Gastroesophageal sphincter (tissue), 4 donors: ENCODE data around the gene SERPINB5. TPM values are rescaled to one million over a fixed set of nuclear protein-coding genes. Genes with fewer than 3 reads are reported as not detected.
A peak's percentile ranks its signal among the peaks of the same experiment; 100 is the strongest.

ENCODE experiments used
- ATAC-seq: fragments of 150-250 bp; one replicate; pipeline ENCODE4 v1.9.1; 2016; ENCODE audit warnings: mild to moderate bottlenecking, moderate library complexity
- H3K27ac ChIP-seq, 4 donors: fragments of 200-600 bp; sonication (generic) in 3 of 4; 1 replicate in 3 of 4; 2 replicates in 1 of 4; pipeline ENCODE4 v1.5.1; 2016 to 2019
- H3K27me3 ChIP-seq: fragments of 200-600 bp; sonication (generic); one replicate; pipeline ENCODE4 v1.5.1; 2019
- H3K36me3 ChIP-seq, 2 donors: fragments of 200-600 bp; sonication (generic); one replicate each; pipeline ENCODE4 v1.5.1; 2019; ENCODE audit warnings: control low read depth in 1 of 2
- H3K4me1 ChIP-seq, 3 donors: fragments of 200-600 bp; sonication (generic); 1 replicate in 2 of 3; 2 replicates in 1 of 3; pipeline ENCODE4 v1.5.1; 2016 to 2019; ENCODE audit warnings: control low read depth in 2 of 3
- H3K4me3 ChIP-seq, 2 donors: fragments of 200-600 bp; sonication (generic); one replicate each; pipeline ENCODE4 v1.5.1; 2019; ENCODE audit warnings: mild to moderate bottlenecking in 1 of 2, moderate library complexity in 1 of 2
- H3K9me3 ChIP-seq, 3 donors: fragments of 200-600 bp; sonication (generic); one replicate each; pipeline ENCODE4 v1.5.1; 2017 to 2019; ENCODE audit warnings: control low read depth in 2 of 3
- EP300 ChIP-seq: sonication (generic); formaldehyde crosslinking; IDR thresholded peaks from one replicate; pipeline ENCODE4 v1.6.1; 2017; ENCODE audit warnings: antibody characterized with exemption, mild to moderate bottlenecking
- POLR2A ChIP-seq, 2 donors: fragments of 450-650 bp; IDR thresholded peaks; one replicate each; pipeline ENCODE4 v1.6.1; 2017; ENCODE audit warnings: antibody characterized with exemption in 2 of 2, mild to moderate bottlenecking in 2 of 2, moderate library complexity in 1 of 2
- POLR2AphosphoS5 ChIP-seq: sonication (generic); formaldehyde crosslinking; IDR thresholded peaks from one replicate; pipeline ENCODE4 v1.6.1; 2017; ENCODE audit warnings: antibody characterized with exemption
- WGBS, 2 donors: methylation state at CpG; one replicate each; pipeline ENCODE4 v1.1.5; 2018; ENCODE audit warnings: low coverage in 1 of 2; 5-methylcytosine and 5-hydroxymethylcytosine counted together
- total RNA-seq, 4 donors: library from RNA; depleted of rRNA; stranded (reverse); fragments of >200 nt; gene quantifications; one replicate each; pipeline ENCODE4 v1.1.0, GENCODE V29; 2016
- TF ChIP-seq, protein P1 (sequence below), 4 experiments: fragments of 200-600 bp in 2 of 4; fragments of 450-650 bp in 2 of 4; sonication (generic) in 1 of 4; IDR thresholded peaks; one replicate each; pipeline ENCODE4 v1.5.1; 2017 to 2019; ENCODE audit warnings: antibody characterized with exemption in 4 of 4, mild to moderate bottlenecking in 2 of 4, moderate library complexity in 2 of 4

Gene SERPINB5
- total RNA-seq, 4 donors from 2014 or later: 0.13 to 11.5 (median 1.1) TPM; not detected in 1

DNA sequence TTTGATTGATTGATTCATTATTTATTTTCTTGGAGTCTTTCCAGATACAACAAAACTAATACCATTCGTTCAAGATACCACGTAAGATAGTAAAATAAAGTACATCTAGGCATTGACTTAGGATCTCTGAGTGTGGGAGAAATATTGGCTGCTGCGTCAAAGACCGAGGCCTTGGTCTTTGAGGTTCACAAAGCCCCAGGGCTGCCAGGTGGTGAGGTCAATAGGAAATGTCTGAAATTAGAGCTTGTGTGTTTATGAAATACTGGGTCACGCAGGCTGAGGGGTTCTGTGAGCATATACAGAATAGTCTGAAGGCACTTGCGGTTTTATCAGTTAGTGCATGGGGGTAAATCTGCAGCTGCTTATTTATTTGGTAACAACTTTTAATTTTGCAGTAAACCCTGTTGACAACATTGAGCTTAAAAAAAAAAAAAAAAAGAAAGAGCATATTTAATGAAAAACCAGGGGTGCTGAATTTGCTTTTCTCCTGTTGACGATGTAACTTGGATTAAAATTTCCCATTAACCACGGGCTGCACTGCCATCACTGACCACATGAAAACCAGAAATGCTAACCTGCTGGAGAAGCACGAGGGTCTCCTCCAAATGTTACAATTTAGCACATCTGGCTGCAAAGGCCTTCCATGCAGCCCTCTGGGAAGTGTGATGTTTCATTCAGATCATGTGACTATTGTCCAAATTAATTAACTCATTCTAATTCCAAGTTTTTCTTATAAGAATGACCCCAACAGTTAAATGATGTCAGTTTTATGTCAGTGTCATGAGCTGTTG is 38.3 kb downstream of the SERPINB5 start:
- H3K4me3 ChIP-seq: no peak overlapping the region
- no peak for ATAC-seq
- WGBS, 2 donors: 58 to 67% methylated on average over 7 to 9 of the region's 9 CpGs
- H3K4me1 ChIP-seq: no peaks in the 10 kb centered on the region
- TF ChIP-seq POLR2A (IDR thresholded peaks at IDR 0.05) (no peak), POLR2AphosphoS5 (no peak), EP300 (no peak)
- TF ChIP-seq, protein P1, sequence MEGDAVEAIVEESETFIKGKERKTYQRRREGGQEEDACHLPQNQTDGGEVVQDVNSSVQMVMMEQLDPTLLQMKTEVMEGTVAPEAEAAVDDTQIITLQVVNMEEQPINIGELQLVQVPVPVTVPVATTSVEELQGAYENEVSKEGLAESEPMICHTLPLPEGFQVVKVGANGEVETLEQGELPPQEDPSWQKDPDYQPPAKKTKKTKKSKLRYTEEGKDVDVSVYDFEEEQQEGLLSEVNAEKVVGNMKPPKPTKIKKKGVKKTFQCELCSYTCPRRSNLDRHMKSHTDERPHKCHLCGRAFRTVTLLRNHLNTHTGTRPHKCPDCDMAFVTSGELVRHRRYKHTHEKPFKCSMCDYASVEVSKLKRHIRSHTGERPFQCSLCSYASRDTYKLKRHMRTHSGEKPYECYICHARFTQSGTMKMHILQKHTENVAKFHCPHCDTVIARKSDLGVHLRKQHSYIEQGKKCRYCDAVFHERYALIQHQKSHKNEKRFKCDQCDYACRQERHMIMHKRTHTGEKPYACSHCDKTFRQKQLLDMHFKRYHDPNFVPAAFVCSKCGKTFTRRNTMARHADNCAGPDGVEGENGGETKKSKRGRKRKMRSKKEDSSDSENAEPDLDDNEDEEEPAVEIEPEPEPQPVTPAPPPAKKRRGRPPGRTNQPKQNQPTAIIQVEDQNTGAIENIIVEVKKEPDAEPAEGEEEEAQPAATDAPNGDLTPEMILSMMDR (IDR thresholded peaks at IDR 0.05): no peak
- no peaks in the 10 kb centered on the region for H3K9me3 ChIP-seq
- peaks cover 12% of the 10 kb centered on the region for H3K27me3 ChIP-seq
- H3K36me3 ChIP-seq: no peaks in the 10 kb centered on the region
- no peak overlapping the region for H3K27ac ChIP-seq

DNA sequence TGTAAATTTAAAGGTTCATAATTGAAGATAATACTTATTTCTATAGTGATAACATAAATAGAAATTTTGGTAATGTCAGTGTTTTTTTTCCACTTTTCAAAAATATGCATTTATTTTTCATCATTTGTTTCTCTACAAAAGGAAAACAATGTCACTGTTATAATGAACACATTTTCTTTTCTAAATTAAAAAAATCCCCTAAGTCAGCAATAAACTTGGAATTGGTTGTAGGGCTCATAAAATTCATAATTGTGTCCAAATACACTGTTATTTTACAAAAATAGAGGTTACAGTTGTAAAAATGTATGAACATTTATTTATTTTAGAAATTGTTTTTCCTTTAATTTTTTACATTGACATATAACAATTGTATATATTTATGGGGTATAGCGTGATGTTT is 39.0 kb downstream of the SERPINB5 start:
- no peaks in the 10 kb centered on the region for H3K9me3 ChIP-seq
- no peaks in the 10 kb centered on the region for H3K36me3 ChIP-seq
- WGBS, 2 donors: 33 to 55% methylated on average over 1 of the region's 1 CpG
- TF ChIP-seq POLR2A (IDR thresholded peaks at IDR 0.05) (no peak), POLR2AphosphoS5 (no peak), EP300 (no peak)
- TF ChIP-seq, protein P1 (IDR thresholded peaks at IDR 0.05): no peak
- no peak for ATAC-seq
- H3K27ac ChIP-seq: no peak overlapping the region
- no peak overlapping the region for H3K4me3 ChIP-seq
- peaks cover 12% of the 10 kb centered on the region for H3K27me3 ChIP-seq
- no peaks in the 10 kb centered on the region for H3K4me1 ChIP-seq

DNA sequence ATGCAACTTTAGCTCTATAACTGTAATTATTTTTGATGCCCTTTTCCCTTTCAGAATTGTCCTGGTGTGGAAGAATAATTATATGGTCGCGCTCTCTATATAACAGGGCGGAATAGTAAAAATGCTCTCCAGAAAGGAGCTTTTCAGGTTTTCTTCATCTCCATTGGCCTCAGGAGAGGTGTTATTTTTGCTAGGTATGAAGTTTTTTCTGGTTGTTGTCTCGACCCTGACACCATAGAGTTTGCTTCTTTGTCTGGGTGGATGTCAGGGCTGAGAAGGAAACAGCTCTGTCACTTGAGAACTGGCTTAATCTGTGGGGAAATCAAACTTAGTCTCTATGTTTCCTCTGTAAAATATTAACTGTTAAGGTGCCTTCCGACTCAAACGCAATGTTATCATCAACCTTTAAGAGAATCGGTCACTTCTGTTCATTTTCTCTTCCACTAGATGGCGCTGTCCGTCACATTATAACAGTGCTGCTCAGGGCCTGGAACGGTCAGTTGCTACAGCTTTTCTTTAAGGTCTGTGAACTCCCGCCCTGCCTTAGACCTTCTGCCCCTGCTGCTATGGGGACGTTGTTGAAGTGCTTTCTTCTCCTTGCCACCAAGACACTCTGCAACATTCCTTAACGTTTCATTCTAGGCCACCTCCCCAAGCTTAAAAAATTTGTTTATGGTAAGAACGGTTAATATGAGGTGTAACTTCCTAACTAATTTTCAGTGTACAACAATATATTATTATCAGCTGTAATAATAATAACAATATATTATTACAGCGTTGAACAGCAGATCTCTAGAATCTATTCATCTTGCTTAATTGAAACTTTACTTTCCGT is 41.6 kb downstream of the SERPINB5 start:
- peaks cover 3% of the 10 kb centered on the region for H3K27me3 ChIP-seq
- no peak overlapping the region for H3K4me3 ChIP-seq
- H3K4me1 ChIP-seq: no peaks in the 10 kb centered on the region
- H3K27ac ChIP-seq: no peak overlapping the region
- H3K36me3 ChIP-seq: no peaks in the 10 kb centered on the region
- ATAC-seq: peak; percentile 74
- TF ChIP-seq POLR2A (IDR thresholded peaks at IDR 0.05) (no peak), EP300 (no peak), POLR2AphosphoS5 (no peak)
- TF ChIP-seq, protein P1 (IDR thresholded peaks at IDR 0.05): peak; percentile 75 to 77 (median 76)
- WGBS, 2 donors: 26 to 30% methylated on average over 14 to 16 of the region's 16 CpGs
- no peaks in the 10 kb centered on the region for H3K9me3 ChIP-seq

DNA sequence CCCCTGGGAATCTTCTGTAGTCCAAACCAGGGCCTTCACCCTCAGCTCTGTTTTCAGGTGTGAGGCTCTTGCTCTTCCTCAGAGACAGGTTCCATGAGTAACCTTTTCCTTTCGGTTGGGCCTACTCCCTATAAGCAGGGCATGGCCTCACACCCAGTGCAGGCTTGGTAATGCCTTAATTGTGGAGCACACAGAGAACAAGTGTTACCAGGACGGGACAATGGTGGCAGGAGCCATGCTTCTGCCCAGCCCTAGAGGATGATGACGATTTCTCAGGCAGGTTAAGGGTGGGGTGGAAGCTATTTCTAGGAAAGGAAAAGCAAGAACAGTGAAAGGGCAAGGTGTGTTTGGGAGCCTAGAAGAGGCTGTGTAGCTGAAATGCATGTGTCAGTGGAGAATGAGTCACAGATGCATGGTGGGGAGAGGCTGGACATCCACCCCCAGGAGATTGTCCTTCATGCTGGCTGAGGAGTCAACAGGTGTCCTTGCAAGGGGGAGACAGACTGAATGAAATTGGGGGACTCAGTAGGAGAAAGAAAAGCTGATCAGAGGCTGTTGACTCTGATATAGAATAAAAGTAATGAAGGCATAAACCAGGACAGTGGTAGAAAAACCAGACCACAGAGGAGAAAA is 43.4 kb downstream of the SERPINB5 start:
- no peak overlapping the region for H3K27ac ChIP-seq
- no peaks in the 10 kb centered on the region for H3K4me1 ChIP-seq
- ATAC-seq: no peak
- H3K36me3 ChIP-seq: no peaks in the 10 kb centered on the region
- peaks cover 3% of the 10 kb centered on the region for H3K27me3 ChIP-seq
- TF ChIP-seq EP300 (no peak), POLR2AphosphoS5 (no peak), POLR2A (IDR thresholded peaks at IDR 0.05) (no peak)
- TF ChIP-seq, protein P1 (IDR thresholded peaks at IDR 0.05): no peak
- 58% methylated on average over 2 of the region's 3 CpGs; no CpG with 5 or more reads in 1 of the 2 donors for WGBS, 2 donors
- H3K9me3 ChIP-seq: no peaks in the 10 kb centered on the region
- H3K4me3 ChIP-seq: no peak overlapping the region
